DMS153 (cell line): ENCODE results near the gene HTR2A.
"Not testable (repeated sequence)": the region's sequence is repeated elsewhere in the genome, so short reads cannot be mapped to it uniquely, and the experiment has no call there.

Experiments
- DNase-seq: peaks from one replicate; lab custom pipeline; 2025; lab: John Stamatoyannopoulos, UW

The HTR2A gene

DNA sequence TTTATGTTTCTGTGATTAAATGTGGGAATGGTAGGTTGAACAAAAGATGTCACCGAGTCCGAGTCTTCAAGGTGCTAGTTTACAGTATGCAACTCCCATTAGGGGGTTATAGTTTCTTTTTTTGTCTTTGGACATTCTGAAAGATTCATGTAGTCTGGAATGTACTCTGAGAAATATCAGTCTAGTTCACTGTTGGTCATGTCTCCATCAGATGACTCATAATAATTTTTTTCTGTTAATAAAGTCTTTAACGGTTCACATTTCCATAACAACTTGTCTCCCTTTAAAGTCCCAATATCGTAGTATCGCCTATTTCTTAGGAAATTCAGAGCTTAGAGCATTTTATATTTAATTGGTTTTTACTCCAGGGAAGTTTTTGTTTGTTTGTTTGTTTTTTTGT lies 86.4 kb downstream of the HTR2A start:
- DNase-seq = no peak

DNA sequence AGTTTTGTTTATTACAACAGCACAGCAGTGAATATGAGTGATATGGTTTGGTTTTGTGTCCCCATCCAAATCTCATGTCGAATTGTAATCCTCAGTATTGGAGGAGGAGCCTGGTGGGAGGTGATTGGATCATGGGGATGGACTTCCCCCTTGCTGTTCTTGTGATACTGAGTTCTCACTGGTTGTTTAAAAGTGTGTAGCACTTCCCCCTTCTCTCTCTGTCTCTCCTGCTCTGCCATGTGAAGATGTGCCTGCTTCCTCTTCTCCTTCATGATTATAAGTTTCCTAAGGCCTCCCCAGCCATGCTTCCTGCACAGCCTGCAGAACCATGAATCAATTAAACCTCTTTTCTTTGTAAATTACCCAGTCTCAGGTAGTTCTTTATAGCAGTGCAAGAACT lies 91.9 kb downstream of the HTR2A start:
- DNase-seq = not testable (repeated sequence)

DNA sequence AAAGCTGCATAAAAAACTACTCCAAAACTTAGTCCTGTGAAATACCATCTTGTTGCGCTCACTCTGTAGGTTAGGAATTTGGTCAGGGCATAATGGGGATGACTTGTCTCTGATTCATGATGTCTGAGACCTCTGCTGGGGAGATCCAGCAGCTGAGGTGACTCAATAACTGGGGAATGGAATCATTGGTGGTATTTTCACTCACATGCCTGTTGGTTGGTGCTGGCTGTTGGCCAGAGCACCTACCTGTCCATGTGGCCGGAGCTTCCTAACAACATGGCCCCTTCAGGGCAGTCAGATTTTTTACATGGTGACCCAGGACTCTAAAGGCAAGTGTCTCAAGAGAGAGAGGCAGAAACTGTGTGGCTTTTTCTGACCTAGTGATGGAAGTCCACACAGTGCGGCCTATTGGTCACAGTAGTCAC lies 92.5 kb downstream of the HTR2A start:
- DNase-seq = no peak

DNA sequence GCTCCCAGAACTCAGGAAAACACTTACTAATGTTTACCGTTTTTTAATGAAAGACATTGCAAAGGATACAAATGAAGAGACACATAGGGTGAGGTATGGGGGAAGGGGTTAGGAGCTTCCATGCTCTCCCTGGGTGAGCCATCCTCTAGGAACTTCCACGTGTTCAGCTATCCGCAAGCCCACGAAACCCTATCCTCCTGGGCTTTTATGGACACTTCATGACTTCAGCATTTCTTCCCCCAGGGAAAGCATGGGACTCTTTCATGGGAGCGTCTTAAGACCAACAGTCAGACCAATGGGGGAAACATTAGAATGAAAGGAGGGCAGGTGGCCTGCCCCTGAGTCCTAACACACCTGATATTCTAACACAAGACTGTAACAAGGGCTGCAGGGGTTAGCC lies 93.3 kb downstream of the HTR2A start:
- no peak for DNase-seq

DNA sequence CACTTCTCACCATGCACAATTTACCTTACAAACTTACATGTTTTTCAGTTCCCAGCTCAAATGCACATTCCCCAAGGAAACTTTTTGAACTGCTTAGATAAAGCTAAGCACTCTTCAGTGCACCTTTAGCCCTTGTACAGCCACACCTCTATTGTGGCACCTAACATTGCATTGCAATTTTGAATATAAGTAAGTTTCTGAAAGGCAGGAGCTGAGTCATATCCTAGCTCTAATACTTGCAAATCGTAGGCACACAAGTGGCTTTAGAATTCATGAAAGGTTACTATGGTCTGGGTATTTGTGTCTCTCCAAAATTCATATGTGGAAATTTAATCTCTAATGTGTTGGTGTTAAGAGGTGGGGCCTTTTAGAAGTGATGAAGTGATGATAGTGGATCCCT lies 95.0 kb downstream of the HTR2A start:
- no peak for DNase-seq

DNA sequence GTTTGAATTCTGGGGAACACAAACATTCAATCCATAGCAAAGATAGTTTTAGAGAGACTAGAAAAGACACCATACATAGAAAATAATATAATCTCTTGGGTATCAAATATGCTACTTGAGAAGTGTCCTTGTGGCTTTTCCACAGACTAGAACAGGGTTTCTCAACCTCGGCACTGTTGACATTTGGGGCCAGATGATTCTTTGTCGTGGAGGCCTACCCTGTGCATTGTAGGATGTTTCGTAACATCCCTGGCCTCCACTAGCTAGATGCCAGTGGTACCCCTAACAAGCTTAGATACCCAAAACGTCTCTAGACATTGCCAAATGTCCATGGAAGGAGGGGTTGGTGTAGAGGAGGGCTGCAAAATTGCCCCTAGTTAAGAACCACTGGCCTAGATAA lies 97.7 kb downstream of the HTR2A start:
- no peak for DNase-seq

DNA sequence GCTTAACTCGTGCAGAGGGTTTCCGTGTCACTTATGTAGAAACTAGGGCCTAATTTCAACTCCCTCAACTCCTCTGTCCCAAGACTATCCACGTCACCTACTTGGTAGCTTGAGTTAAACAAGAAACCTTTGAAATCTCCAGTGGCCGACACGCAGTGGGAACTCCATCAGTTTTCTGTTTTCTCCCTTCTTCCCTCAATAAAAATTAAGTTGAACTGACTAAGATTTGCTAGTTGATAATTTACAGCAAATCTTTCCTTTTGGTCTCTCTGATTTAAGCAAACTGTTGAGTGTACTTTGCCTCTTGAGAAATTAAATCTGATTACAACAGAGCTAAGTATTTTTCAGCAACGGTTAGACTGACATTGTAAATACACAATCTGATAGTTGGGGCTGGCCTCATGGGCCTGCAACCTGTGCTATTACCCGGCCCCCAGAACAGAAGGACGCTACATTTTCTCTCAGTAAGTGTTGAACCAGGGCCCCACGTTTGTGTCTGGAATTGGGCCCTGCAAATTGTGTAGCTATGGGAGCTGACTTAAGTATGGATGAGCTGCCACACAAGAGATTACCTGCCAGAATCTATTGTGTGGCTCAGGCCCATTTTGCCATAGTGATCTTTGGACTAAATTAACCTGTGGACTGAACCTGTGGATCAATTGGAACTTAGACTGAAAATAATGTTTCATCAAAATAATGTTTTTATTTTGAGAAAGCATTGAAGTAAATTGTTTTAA lies 99.2 kb downstream of the HTR2A start:
- no peak for DNase-seq

DNA sequence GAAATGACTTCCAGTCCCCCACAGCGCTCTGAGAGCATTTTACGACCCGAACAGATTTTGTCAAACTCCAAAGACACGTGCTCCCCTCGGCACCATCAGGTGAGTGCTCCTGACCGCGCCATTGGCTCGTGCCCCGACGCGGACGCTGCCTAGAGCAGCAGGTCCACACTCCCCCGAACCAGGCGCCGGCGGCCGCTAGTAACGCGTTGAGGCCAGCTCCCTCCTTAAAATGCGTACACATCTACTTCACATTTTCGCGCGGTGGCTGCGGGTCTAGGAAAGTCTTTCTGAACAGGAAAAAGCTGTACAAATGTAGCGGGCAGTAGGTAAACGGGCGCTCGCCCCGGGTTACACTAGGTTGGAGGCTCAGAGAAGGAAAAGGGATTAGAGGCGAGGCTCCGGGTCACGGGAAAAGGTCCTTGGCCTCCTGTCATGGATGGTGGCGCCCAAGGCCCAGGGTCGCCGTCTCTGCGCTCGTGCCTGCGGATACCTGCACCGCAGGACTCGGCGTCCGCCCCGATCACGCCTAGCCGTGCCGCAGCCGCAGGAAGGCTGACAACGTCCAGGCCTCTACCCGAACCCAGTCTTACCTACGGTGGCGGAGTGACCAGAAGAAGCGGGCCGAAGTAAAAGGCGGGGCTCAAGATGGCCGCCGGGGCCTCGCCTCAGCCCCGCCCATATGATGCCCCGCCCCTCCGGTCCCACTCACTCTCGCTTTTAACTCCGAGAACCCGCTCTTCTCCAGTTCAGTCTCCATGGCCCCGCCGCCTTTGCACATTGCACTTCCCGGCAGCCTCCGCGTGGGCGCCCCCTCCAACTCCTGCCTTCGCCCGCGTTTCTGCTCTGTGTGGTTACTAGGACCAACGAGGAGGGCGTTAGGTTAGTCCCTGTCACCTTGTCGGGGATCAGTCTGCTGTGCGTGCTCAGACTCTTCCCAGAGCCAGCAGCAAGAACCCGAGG lies 100.1 kb downstream of the HTR2A start, which contains the start of gene ESD:
Gene ESD, minus strand, starts transcription at position 647 of the 960 bp plus-strand sequence. CDS start 5,748 bp downstream, outside the sequence.
- peak; percentile 88 for DNase-seq

DNA sequence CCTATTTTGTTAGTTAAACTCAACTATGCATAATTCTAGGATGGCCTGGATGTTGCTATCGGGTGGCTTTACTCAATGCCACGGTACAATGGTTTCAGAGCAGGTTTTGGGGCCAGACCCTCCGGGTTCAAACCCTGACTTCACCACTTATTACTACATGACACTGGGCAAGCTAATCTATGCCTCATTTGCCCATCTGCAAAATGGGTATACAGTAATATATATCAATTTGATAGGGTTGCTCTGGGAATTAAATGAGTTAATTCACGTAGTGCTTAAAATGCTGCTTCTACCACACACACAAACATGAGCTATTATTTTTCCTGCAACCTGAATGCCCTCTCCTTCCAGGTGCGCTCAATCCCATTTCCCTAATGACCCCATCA lies 100.7 kb downstream of the HTR2A start:
- DNase-seq = no peak

DNA sequence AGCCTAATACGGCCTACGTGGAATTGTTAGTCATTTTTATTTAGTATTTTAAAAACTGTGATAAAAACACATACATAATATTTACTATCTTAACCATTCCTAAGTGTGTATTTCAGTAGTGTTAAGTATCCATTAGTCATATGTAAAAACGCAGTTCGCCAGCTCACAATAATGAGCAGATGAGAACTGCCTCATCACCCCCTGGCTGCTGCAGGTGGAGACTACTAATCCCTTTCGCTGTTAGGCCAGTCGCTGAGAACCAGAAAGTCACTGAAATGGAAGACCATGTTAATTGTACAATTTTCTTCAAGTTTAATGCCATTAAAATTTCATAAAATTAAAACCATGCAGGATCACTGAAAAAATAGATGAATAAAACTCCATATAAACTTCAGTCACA lies 101.5 kb downstream of the HTR2A start:
- no peak for DNase-seq

DNA sequence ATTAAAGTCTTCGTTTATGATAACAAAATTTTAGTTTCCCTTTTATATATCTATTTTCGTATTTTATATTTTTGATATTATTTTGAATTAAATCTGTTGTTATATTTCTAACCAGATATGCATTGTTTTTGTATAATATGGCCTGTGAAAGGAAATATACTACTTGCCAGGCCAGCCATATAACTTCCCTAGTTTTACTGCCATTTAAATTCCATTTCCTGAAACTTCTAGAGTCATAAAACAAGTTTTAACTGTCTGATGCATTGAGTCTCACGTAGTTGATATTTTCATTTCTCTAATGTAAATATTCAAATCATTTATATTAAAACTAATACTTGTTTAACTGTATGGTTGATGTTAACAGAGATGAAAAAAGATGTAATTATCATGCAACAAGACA lies 113.3 kb downstream of the HTR2A start:
- no peak for DNase-seq

DNA sequence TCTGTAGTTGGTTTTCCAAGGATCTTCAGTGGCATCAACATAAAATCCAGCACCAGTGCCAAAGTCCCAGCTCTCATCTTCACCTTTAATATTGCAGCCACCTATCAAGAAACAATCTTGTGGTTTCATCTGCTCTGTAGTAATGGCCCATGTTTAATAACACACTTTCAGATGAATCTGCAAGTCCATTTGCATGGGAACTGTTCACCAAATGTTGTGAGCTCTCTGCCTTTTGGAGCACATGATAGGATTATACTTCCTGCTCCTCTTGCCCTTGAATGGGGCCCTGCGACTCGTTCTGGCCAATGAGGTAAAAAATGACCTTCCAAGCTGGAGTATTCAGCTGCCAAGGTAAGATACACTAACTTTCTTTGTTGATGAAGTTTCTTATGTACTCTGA lies 114.2 kb downstream of the HTR2A start:
- no peak for DNase-seq

DNA sequence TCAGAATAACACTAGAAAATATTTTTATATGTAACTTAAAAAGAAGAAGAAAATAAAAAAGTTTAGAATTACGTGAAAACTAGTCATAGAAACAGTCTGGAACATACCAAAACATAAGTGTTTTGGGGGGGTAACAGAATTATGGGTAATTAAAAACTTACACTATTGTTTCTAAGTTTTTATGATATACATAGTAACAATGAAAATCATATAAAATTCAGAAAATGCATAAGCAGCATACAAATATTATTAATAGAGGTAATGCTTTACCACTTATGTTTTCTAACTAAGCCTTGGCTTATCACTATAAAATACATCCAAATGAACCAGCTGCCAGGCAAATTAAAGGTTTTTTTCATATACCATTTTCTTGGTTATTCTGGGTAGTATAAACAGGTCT lies 114.8 kb downstream of the HTR2A start:
- no peak for DNase-seq
